ENCODE measurements around the gene FAM3C.

- TF ChIP-seq CTCF (conservative IDR thresholded peaks at IDR 0.05 in 1 of 2, IDR thresholded peaks at IDR 0.05 in 1 of 2; ENCODE audit: extremely low read depth in 1 of 2, insufficient read depth in 1 of 2, low read depth in 1 of 2, low read length in 2 of 2): no peak
- no peak for TF ChIP-seq EZH2 (IDR thresholded peaks at IDR 0.05; ENCODE audit: borderline replicate concordance, low read length)
Observed at GRCh38 chr7:121342631-121343030, 53.5 kb downstream of the FAM3C start.

Data from mammary epithelial cell (primary cell).